MM.1S (cell line): ENCODE results near the gene SHC4.
"Not testable (repeated sequence)": the region's sequence is repeated elsewhere in the genome, so short reads cannot be mapped to it uniquely, and the experiment has no call there.

ENCODE experiments used
- DNase-seq: peaks from one replicate; pipeline ENCODE4 v3.0.0-alpha.2; 2015
- H2AFZ ChIP-seq: fragments of 300-600 bp; sonication (generic); 2 replicates; pipeline ENCODE4 v1.6.0; 2016; ENCODE audit warnings: antibody characterized with exemption, low read length
- H3F3A ChIP-seq: fragments of 300-600 bp; sonication (generic); 2 replicates; pipeline ENCODE4 v1.6.1; 2016; ENCODE audit warnings: mild to moderate bottlenecking, antibody characterized with exemption, low read length, moderate library complexity, mixed read lengths; ENCODE audit not compliant: insufficient read depth
- H3K27ac ChIP-seq: fragments of 300-600 bp; sonication (generic); 2 replicates; pipeline ENCODE4 v1.5.1; 2016; ENCODE audit warnings: mild to moderate bottlenecking, low read length
- H3K27me3 ChIP-seq: fragments of 300-600 bp; sonication (generic); replicated peaks from 2 replicates; pipeline ENCODE4 v1.6.0; 2016; ENCODE audit warnings: low read length; ENCODE audit not compliant: insufficient read depth
- H3K36me3 ChIP-seq: fragments of 300-600 bp; sonication (generic); replicated peaks from 2 replicates; pipeline ENCODE4 v1.6.1; 2016; ENCODE audit warnings: mild to moderate bottlenecking, low read length, mixed read lengths; ENCODE audit not compliant: insufficient read depth
- H3K4me1 ChIP-seq: fragments of 300-600 bp; sonication (generic); 2 replicates; pipeline ENCODE4 v1.6.1; 2016; ENCODE audit warnings: low read length, mixed read lengths
- H3K4me2 ChIP-seq: fragments of 300-600 bp; sonication (generic); 2 replicates; pipeline ENCODE4 v1.6.0; 2016; ENCODE audit warnings: low read depth, low read length
- H3K4me3 ChIP-seq: fragments of 300-600 bp; sonication (generic); 2 replicates; pipeline ENCODE4 v1.5.1; 2016; ENCODE audit warnings: low read length, mixed read lengths
- H3K79me2 ChIP-seq: fragments of 300-600 bp; sonication (generic); 2 replicates; pipeline ENCODE4 v1.6.1; 2016; ENCODE audit warnings: mixed run types, low read length, mixed read lengths
- H3K9ac ChIP-seq: fragments of 300-600 bp; sonication (generic); 2 replicates; pipeline ENCODE4 v1.6.1; 2016; ENCODE audit warnings: low read length, mixed read lengths
- H3K9me2 ChIP-seq: fragments of 300-600 bp; sonication (generic); replicated peaks from 2 replicates; pipeline ENCODE4 v1.6.1; 2016; ENCODE audit warnings: mild to moderate bottlenecking, low read length, mixed read lengths; ENCODE audit not compliant: insufficient read depth
- H3K9me3 ChIP-seq: fragments of 300-600 bp; sonication (generic); replicated peaks from 2 replicates; pipeline ENCODE4 v1.6.1; 2016; ENCODE audit warnings: mild to moderate bottlenecking, low read length, mixed read lengths; ENCODE audit not compliant: insufficient read depth
- H4K20me1 ChIP-seq: fragments of 300-600 bp; sonication (generic); 2 replicates; pipeline ENCODE4 v1.6.1; 2016; ENCODE audit warnings: mild to moderate bottlenecking, low read length, moderate library complexity, mixed read lengths; ENCODE audit not compliant: insufficient read depth
- EZH2 ChIP-seq: fragments of 300-600 bp; sonication (generic); optimal IDR thresholded peaks from 2 replicates; pipeline ENCODE3; 2017; ENCODE audit warnings: low read depth, mild to moderate bottlenecking, antibody characterized with exemption, low read length, mixed read lengths
- EZH2phosphoT487 ChIP-seq: fragments of 300-600 bp; sonication (generic); IDR thresholded peaks from 2 replicates; pipeline ENCODE4 v1.6.1; 2018; ENCODE audit warnings: antibody characterized with exemption, low read length
- TF ChIP-seq, protein P1 (sequence below): fragments of 300-600 bp; sonication (generic); IDR thresholded peaks from 2 replicates; pipeline ENCODE4 v1.5.1; 2016; ENCODE audit warnings: antibody characterized with exemption, low read length, mixed read lengths

Gene SHC4

GRCh38 chr15:48913141-48913540 lies 50.6 kb downstream of the SHC4 start:
- H3K9me3 ChIP-seq: no peaks in the 10 kb centered on the region
- no peak overlapping the region for H3K4me2 ChIP-seq
- no peak for TF ChIP-seq EZH2phosphoT487
- no peak for TF ChIP-seq EZH2
- TF ChIP-seq, protein P1, sequence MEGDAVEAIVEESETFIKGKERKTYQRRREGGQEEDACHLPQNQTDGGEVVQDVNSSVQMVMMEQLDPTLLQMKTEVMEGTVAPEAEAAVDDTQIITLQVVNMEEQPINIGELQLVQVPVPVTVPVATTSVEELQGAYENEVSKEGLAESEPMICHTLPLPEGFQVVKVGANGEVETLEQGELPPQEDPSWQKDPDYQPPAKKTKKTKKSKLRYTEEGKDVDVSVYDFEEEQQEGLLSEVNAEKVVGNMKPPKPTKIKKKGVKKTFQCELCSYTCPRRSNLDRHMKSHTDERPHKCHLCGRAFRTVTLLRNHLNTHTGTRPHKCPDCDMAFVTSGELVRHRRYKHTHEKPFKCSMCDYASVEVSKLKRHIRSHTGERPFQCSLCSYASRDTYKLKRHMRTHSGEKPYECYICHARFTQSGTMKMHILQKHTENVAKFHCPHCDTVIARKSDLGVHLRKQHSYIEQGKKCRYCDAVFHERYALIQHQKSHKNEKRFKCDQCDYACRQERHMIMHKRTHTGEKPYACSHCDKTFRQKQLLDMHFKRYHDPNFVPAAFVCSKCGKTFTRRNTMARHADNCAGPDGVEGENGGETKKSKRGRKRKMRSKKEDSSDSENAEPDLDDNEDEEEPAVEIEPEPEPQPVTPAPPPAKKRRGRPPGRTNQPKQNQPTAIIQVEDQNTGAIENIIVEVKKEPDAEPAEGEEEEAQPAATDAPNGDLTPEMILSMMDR: no peak
- DNase-seq: no peak
- no peak overlapping the region for H3K9ac ChIP-seq
- no peaks in the 10 kb centered on the region for H3K79me2 ChIP-seq
- H3K4me1 ChIP-seq: no peaks in the 10 kb centered on the region
- H3K27ac ChIP-seq: no peak overlapping the region
- H3K4me3 ChIP-seq: no peak overlapping the region
- H4K20me1 ChIP-seq: no peaks in the 10 kb centered on the region
- no peaks in the 10 kb centered on the region for H3K9me2 ChIP-seq
- H3K36me3 ChIP-seq: no peaks in the 10 kb centered on the region
- H3K27me3 ChIP-seq: no peaks in the 10 kb centered on the region
- no peak overlapping the region for H2AFZ ChIP-seq
- no peaks in the 10 kb centered on the region for H3F3A ChIP-seq

DNA sequence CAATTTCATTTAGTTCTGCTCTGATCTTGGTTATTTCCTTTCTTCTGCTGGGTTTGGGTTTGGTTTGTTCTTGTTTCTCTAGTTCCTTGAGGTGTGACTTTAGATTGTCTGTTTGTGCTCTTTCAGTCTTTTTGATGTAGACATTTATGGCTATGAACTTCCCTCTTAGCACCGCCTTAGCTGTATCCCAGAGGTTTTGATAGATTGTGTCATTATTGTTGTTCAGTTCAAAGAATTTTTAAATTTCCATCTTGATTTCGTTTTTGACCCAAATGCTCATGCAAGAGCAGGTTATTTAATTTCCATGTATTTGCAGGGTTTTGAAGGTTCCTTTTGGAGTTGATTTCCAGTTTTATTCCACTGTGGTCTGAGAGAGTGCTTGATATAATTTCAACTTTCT lies 53.2 kb downstream of the SHC4 start:
- H3K9me2 ChIP-seq, H3K36me3 ChIP-seq, H3K9ac ChIP-seq, H3K27ac ChIP-seq, H3F3A ChIP-seq, H3K9me3 ChIP-seq, H2AFZ ChIP-seq, H3K4me1 ChIP-seq, H3K4me3 ChIP-seq, H3K4me2 ChIP-seq, H3K79me2 ChIP-seq, DNase-seq, H4K20me1 ChIP-seq, H3K27me3 ChIP-seq: not testable (repeated sequence)

DNA sequence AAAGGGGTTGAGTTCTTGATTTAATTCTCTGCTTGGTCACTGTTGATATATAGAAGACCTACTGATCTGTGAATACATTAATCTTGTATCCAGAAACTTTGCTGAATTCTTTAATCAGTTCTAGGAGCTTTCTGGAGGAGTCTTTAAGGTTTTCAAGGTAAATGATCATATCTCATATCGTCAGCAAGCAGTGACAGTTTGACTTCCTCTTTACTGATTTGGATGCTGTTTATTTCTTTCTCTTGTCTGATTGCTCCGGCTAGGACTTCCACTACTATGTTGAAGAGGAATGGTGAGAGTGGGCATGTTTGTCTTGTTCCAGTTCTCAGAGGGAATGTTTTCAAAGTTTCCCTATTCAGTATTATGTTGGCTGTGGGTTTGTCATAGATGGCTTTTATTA lies 54.4 kb downstream of the SHC4 start:
- H3K36me3 ChIP-seq, H3K79me2 ChIP-seq, H3K9ac ChIP-seq, DNase-seq, H3K27ac ChIP-seq, H3F3A ChIP-seq, H4K20me1 ChIP-seq, H3K4me1 ChIP-seq, H3K9me2 ChIP-seq, H3K4me3 ChIP-seq, H3K9me3 ChIP-seq, H2AFZ ChIP-seq, H3K4me2 ChIP-seq, H3K27me3 ChIP-seq: not testable (repeated sequence)

DNA sequence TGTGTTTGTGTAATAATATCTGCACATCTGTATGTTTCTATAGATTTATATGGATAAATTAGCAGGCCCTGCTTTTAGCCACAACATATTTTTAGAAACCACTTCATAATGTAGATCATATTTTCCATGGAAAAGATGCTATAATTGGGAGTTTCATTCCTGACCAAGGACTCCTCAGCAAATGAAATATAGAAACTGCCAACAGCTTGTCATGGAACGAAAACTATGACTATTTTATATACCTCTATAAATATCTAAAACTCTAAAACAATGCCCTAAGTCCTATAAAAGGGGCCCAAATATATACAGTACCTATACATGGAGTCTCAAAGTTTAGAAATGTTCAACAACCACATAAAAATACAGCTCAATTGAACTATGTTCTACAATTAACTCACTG lies 57.9 kb downstream of the SHC4 start:
- no peaks in the 10 kb centered on the region for H3F3A ChIP-seq

More for the DNA sequence above, 57.9 kb downstream of the SHC4 start:
- H2AFZ ChIP-seq: no peak overlapping the region
- no peaks in the 10 kb centered on the region for H3K36me3 ChIP-seq
- H3K9me2 ChIP-seq: no peaks in the 10 kb centered on the region
- no peak overlapping the region for H3K4me3 ChIP-seq
- no peaks in the 10 kb centered on the region for H4K20me1 ChIP-seq
- H3K4me2 ChIP-seq: no peak overlapping the region
- H3K27ac ChIP-seq: no peak overlapping the region
- no peaks in the 10 kb centered on the region for H3K27me3 ChIP-seq
- no peak for DNase-seq
- no peaks in the 10 kb centered on the region for H3K79me2 ChIP-seq
- no peaks in the 10 kb centered on the region for H3K4me1 ChIP-seq
- TF ChIP-seq EZH2phosphoT487: no peak
- TF ChIP-seq, protein P1: no peak
- TF ChIP-seq EZH2: no peak
- no peak overlapping the region for H3K9ac ChIP-seq
- no peaks in the 10 kb centered on the region for H3K9me3 ChIP-seq
